Pancreas (tissue), 10 donors: ENCODE data around the gene ATXN1. TPM values are rescaled to one million over a fixed set of nuclear protein-coding genes. Genes with fewer than 3 reads are reported as not detected.

Experiments used
- ATAC-seq, 4 donors: fragments of 200-7000 bp; cut with Tn5 transposase; one replicate each; pipeline versions ENCODE4 v1.8.0 to v1.9.1; 2020; ENCODE audit warnings: mild to moderate bottlenecking in 4 of 4, moderate library complexity in 4 of 4
- DNase-seq, 6 donors: peaks; one replicate each; pipeline ENCODE4 v3.0.0-alpha.2; 2020
- FAIRE-seq: peaks from 2 replicates; lab custom pipeline; 2012; peaks lifted over from hg19 to GRCh38; lab: Jason Lieb, UNC
- H3K27ac ChIP-seq, 4 donors: fragments of 200-600 bp; sonication (generic); 1 replicate in 3 of 4; 2 replicates in 1 of 4; pipeline versions ENCODE4 v1.5.0 to v1.8.0; 2020
- H3K27me3 ChIP-seq, 4 donors: fragments of 200-600 bp; one replicate each; pipeline ENCODE4 v1.8.0; 2021
- H3K36me3 ChIP-seq, 3 donors: fragments of 200-600 bp; sonication (generic) in 1 of 3; one replicate each; pipeline versions ENCODE4 v1.5.0 to v1.8.0; 2020 to 2021
- H3K4me1 ChIP-seq, 3 donors: fragments of 200-600 bp; one replicate each; pipeline ENCODE4 v1.8.0; 2021
- H3K4me3 ChIP-seq, 4 donors: fragments of 200-600 bp; sonication (generic) in 2 of 4; one replicate each; pipeline versions ENCODE4 v1.5.0 to v1.8.0; 2020 to 2021
- H3K9me3 ChIP-seq, 4 donors: fragments of 200-600 bp; one replicate each; pipeline ENCODE4 v1.8.0; 2021
- CTCF ChIP-seq, 4 donors: fragments of 200-600 bp; sonication (generic) in 3 of 4; IDR thresholded peaks; one replicate each; pipeline versions ENCODE4 v1.5.0 to v1.8.0; 2021; ENCODE audit warnings: antibody characterized with exemption in 4 of 4
- WGBS, 2 donors: extraction: QIAGEN DNeasy Blood & Tissue Kit; methylation state at CpG; one replicate each; pipeline ENCODE4 v1.1.7; 2013; 5-methylcytosine and 5-hydroxymethylcytosine counted together
- intact Hi-C, 3 donors: fragments of 100-400 bp; cut with DNase I; formaldehyde crosslinking; loops; one replicate each; pipeline versions ENCODE4 v1.11.1 to v1.14.2; 2022
- polyA plus RNA-seq, 2 donors: library from polyadenylated mRNA; stranded (reverse); fragments of 200-250 nt; gene quantifications; one replicate each; pipeline ENCODE4 v1.2.3, GENCODE V29; 2013
- total RNA-seq, 6 donors: library from RNA; stranded (reverse); fragmentation: NEBNext Ultra II Directional in 4 of 6; extraction: Animal tissue kit (Norgen Biotek cat#: 25700) in 4 of 6; gene quantifications; one replicate each; pipeline versions ENCODE4 v1.2.1 to v1.2.4, GENCODE V29; 2021 to 2023
- donor health status: healthy with polysubstance abuse.
- donor health status: DM: no; HTN: no; CAD: no; lungs with moderate emphysema.
- donor health status: DM: no; HTN: no; CAD: no.
- donor health status: control.
- donor health status: control.
- donor health status: Bipolar disorder and iron deficiency.
- donor health status: DM: yes; HTN: yes; CAD: no.
- donor health status: DM: no; HTN: no; CAD: no.
- donor health status: DM: no; HTN: no; CAD: no.
- donor health status: DM: yes; HTN: yes; CAD: no.

The ATXN1 gene
- total and polyA plus RNA-seq, 8 donors = 4.9 to 38.6 (median 20.5) TPM

- Histone ChIP-seq H3K36me3 (peaks cover 0 to 5% (median 0%) of the 10 kb centered on the region in 3 donors), H3K27me3 (no peaks in the 10 kb centered on the region), H3K9me3 (no peaks in the 10 kb centered on the region), H3K4me1 (no peaks in the 10 kb centered on the region), H3K27ac (no peak overlapping the region), H3K4me3 (no peak overlapping the region)
- ATAC-seq = no peak
- WGBS, 2 donors = 60 to 75% methylated on average over 4 of the region's 4 CpGs
- intact Hi-C loops = no loop called here
- DNase-seq = no peak
- no peak for TF ChIP-seq CTCF (IDR thresholded peaks at IDR 0.05)
- FAIRE-seq = no peak
Measured at GRCh38 chr6:16480763-16481560, 280.3 kb downstream of the ATXN1 start.

GRCh38 chr6:16477367-16478149 is 283.7 kb downstream of the ATXN1 start:
- Histone ChIP-seq H3K9me3 (no peaks in the 10 kb centered on the region), H3K4me3 (no peak overlapping the region), H3K27ac (no peak overlapping the region), H3K36me3 (no peaks in the 10 kb centered on the region), H3K4me1 (peaks cover 0 to 11% (median 7%) of the 10 kb centered on the region in 3 donors), H3K27me3 (no peaks in the 10 kb centered on the region)
- ATAC-seq = peak; percentile 36 to 50 (median 38)
- FAIRE-seq = no peak
- intact Hi-C loops = no loop called here
- WGBS, 2 donors = 67 to 75% methylated on average over 12 of the region's 12 CpGs
- peak in 4 of 6 donors; percentile 5 to 22 (median 18) for DNase-seq
- TF ChIP-seq CTCF (IDR thresholded peaks at IDR 0.05) = no peak

DNA sequence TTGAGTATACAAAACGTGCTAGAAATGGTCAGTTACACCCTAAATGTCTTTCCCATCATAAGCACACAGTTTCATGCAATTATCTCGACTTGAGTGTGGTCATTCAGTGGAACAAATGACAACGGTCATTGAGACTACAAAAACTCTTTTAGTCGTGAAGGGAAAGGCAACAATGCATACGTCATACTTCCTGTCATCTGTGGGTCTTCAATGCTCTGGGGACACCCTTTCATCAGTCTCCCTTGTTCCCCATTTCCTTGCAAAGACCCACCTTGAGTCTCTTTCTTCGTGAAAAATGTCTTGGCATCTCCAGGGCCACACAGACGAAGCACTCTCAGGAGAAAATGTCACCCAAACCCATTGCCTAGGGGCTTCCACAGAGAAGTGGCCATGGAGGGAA is 284.4 kb downstream of the ATXN1 start:
- peaks cover 4 to 18% (median 14%) of the 10 kb centered on the region in 3 donors for H3K4me1 ChIP-seq
- no peaks in the 10 kb centered on the region for H3K9me3 ChIP-seq
- intact Hi-C loops = no loop called here
- TF ChIP-seq CTCF (IDR thresholded peaks at IDR 0.05) = no peak
- no peak for ATAC-seq
- H3K36me3 ChIP-seq = no peaks in the 10 kb centered on the region
- no peak overlapping the region for H3K4me3 ChIP-seq
- no peak overlapping the region for H3K27ac ChIP-seq
- no peaks in the 10 kb centered on the region for H3K27me3 ChIP-seq
- no peak for FAIRE-seq
- WGBS, 2 donors = 92 to 94% methylated on average over 7 of the region's 7 CpGs
- no peak for DNase-seq

DNA sequence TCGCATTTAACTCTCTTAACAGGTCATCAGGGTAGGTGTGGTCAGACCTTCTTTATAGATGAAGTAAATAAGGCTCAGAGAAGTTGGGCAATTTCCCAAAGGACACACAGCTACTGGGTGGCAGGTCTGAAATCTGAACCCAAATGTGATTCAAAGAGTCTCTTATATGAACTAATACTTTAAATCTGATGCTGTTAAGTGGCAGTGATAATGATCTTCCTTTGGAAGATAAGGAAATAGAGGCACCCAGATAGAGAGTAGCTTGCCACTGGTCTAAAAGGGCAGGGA is 285.8 kb downstream of the ATXN1 start:
- intact Hi-C loops = no loop called here
- H3K27ac ChIP-seq = no peak overlapping the region
- ATAC-seq (no peak), FAIRE-seq (no peak), DNase-seq (no peak)
- peaks cover 6 to 22% (median 21%) of the 10 kb centered on the region in 3 donors for H3K4me1 ChIP-seq
- TF ChIP-seq CTCF (IDR thresholded peaks at IDR 0.05) = no peak
- no peak overlapping the region for H3K4me3 ChIP-seq
- H3K36me3 ChIP-seq = no peaks in the 10 kb centered on the region
- no peaks in the 10 kb centered on the region for H3K27me3 ChIP-seq
- WGBS, 2 donors = 93 to 100% methylated on average over 1 of the region's 1 CpG
- H3K9me3 ChIP-seq = no peaks in the 10 kb centered on the region
